OCI-LY3 (cell line): ENCODE results near the gene MRPL55.

Experiments
- EZH2phosphoT487 ChIP-seq: fragments of 200-600 bp; shearing (Covaris generic); IDR thresholded peaks from 2 replicates; pipeline ENCODE4 v1.6.1; 2018; ENCODE audit warnings: antibody characterized with exemption, mixed run types, low read depth
- TF ChIP-seq, protein P1 (sequence below): fragments of 200-600, 300-600 bp; sonication (generic); IDR thresholded peaks from 2 replicates; pipeline ENCODE4 v1.5.1; 2014; ENCODE audit warnings: antibody characterized with exemption, low read length, low read depth

DNA sequence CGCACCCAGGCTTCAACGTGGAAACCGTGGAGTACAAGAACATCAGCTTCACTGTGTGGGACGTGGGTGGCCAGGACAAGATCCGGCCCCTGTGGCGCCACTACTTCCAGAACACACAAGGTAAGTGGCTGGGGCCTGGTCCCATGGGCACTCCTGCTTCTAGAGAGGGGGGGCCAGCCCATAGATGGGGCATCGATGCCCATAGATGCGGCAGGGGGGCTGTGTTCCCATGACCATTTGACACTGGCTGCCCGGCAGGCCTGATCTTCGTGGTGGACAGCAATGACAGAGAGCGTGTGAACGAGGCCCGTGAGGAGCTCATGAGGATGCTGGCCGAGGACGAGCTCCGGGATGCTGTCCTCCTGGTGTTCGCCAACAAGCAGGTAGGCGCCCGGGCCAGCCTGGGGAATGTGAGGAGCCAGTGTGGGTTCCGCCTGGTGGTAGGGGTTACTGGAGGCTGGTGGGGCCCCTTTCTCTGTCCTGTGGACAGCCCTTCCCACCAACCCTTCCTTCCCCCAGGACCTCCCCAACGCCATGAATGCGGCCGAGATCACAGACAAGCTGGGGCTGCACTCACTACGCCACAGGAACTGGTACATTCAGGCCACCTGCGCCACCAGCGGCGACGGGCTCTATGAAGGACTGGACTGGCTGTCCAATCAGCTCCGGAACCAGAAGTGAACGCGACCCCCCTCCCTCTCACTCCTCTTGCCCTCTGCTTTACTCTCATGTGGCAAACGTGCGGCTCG, 11.6 kb downstream of the MRPL55 start:
- TF ChIP-seq, protein P1, sequence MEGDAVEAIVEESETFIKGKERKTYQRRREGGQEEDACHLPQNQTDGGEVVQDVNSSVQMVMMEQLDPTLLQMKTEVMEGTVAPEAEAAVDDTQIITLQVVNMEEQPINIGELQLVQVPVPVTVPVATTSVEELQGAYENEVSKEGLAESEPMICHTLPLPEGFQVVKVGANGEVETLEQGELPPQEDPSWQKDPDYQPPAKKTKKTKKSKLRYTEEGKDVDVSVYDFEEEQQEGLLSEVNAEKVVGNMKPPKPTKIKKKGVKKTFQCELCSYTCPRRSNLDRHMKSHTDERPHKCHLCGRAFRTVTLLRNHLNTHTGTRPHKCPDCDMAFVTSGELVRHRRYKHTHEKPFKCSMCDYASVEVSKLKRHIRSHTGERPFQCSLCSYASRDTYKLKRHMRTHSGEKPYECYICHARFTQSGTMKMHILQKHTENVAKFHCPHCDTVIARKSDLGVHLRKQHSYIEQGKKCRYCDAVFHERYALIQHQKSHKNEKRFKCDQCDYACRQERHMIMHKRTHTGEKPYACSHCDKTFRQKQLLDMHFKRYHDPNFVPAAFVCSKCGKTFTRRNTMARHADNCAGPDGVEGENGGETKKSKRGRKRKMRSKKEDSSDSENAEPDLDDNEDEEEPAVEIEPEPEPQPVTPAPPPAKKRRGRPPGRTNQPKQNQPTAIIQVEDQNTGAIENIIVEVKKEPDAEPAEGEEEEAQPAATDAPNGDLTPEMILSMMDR: no peak
- TF ChIP-seq EZH2phosphoT487: no peak
